GM06990 (cell line): ENCODE measurements around the gene PHOSPHO1.

Source experiments
- DNase-seq: peaks from one replicate; pipeline ENCODE4 v3.0.0-alpha.2; 2011; ENCODE audit not compliant: insufficient read length; ENCODE audit errors: extremely low read depth
- H3K27me3 ChIP-seq: replicated peaks from 2 replicates; pipeline ENCODE4 v1.6.0; 2011; ENCODE audit warnings: low read length; ENCODE audit not compliant: control insufficient read depth, insufficient read depth
- H3K36me3 ChIP-seq: 2 replicates; pipeline ENCODE4 v1.5.1; 2011; ENCODE audit warnings: low read length; ENCODE audit not compliant: control insufficient read depth, insufficient read depth
- H3K4me3 ChIP-seq: replicated peaks from 2 replicates; pipeline ENCODE4 v1.5.1; 2011; ENCODE audit warnings: low read depth, mild to moderate bottlenecking, control low read depth, low read length
- TF ChIP-seq, protein P1 (sequence below): IDR thresholded peaks from 2 replicates; pipeline ENCODE4 v1.5.1; 2011; ENCODE audit warnings: low read length, control low read depth, mild to moderate bottlenecking, inconsistent platforms; ENCODE audit not compliant: insufficient read depth, poor library complexity, severe bottlenecking

PHOSPHO1 gene

GRCh38 chr17:49249292-49249794, 18.8 kb upstream of the PHOSPHO1 start:
- H3K27me3 ChIP-seq, result peaks cover 1% of the 10 kb centered on the region; the same call in 1 of the 2 replicates
- no peaks in the 10 kb centered on the region for H3K36me3 ChIP-seq
- no peak for DNase-seq
- H3K4me3 ChIP-seq, result no peak overlapping the region
- TF ChIP-seq, protein P1, sequence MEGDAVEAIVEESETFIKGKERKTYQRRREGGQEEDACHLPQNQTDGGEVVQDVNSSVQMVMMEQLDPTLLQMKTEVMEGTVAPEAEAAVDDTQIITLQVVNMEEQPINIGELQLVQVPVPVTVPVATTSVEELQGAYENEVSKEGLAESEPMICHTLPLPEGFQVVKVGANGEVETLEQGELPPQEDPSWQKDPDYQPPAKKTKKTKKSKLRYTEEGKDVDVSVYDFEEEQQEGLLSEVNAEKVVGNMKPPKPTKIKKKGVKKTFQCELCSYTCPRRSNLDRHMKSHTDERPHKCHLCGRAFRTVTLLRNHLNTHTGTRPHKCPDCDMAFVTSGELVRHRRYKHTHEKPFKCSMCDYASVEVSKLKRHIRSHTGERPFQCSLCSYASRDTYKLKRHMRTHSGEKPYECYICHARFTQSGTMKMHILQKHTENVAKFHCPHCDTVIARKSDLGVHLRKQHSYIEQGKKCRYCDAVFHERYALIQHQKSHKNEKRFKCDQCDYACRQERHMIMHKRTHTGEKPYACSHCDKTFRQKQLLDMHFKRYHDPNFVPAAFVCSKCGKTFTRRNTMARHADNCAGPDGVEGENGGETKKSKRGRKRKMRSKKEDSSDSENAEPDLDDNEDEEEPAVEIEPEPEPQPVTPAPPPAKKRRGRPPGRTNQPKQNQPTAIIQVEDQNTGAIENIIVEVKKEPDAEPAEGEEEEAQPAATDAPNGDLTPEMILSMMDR, result no peak

DNA sequence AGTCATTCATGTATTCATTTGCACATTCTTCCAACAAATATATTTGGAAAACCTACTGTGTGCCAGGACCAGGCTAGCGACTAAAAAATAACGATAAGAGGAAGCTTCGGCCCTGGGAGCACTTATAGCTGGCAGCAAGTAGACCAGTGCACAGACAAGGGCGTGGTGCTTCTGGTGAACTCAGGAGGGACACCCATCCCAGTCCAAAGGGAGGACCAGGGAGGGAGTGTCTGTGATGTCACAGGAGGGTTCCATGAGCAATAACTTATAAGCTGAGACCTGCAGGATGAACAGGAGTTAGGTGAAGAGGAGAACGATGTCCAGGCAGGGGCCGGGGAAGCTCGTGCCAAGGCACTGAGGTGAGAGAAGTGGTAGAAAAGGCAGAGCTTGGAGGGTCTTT, 17.4 kb upstream of the PHOSPHO1 start:
- Histone ChIP-seq H3K4me3 (no peak overlapping the region), H3K27me3 (peaks cover 1% of the 10 kb centered on the region; the same call in 1 of the 2 replicates), H3K36me3 (no peaks in the 10 kb centered on the region)
- no peak for DNase-seq
- TF ChIP-seq, protein P1, result no peak

DNA sequence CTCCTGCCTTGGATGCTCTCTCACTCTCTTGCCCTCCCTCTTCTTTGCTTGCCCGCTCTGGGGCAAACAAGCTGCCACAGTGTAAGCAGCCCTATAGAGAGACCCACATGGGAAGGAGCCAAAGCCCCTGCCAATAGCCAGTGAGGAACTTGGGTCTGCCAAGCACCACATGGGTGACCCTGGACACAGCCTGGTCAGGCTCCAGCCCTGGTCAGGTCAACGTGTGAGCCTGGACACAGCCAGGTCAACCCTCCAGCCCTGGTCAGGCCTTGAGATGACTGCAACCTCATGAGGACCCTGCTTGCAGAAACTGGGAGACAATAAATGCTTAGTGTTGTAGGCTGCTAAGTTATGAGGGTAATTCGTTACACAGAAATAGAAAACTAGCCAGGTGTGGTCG, 14.3 kb upstream of the PHOSPHO1 start:
- Histone ChIP-seq H3K36me3 (no peaks in the 10 kb centered on the region), H3K4me3 (no peak overlapping the region), H3K27me3 (peaks cover 1% of the 10 kb centered on the region; the same call in 1 of the 2 replicates)
- TF ChIP-seq, protein P1, result no peak
- no peak for DNase-seq

- DNase-seq, result no peak
- TF ChIP-seq, protein P1, result no peak
- no peaks in the 10 kb centered on the region for H3K36me3 ChIP-seq
- no peak overlapping the region for H3K4me3 ChIP-seq
- no peaks in the 10 kb centered on the region for H3K27me3 ChIP-seq
Measured at GRCh38 chr17:49242813-49243212, 12.2 kb upstream of the PHOSPHO1 start.

GRCh38 chr17:49241692-49242397, 11.3 kb upstream of the PHOSPHO1 start:
- Histone ChIP-seq H3K36me3 (no peaks in the 10 kb centered on the region), H3K27me3 (no peaks in the 10 kb centered on the region), H3K4me3 (no peak overlapping the region)
- DNase-seq, result no peak
- TF ChIP-seq, protein P1, result no peak
